LNCAP (cell line): ENCODE data around the gene ZFP62.

Experiments
- TF ChIP-seq, protein P1 (sequence below): fragments of 450-650 bp; IDR thresholded peaks from 2 replicates; pipeline ENCODE4 v1.5.1; 2017; ENCODE audit warnings: mild to moderate bottlenecking

Gene ZFP62

DNA sequence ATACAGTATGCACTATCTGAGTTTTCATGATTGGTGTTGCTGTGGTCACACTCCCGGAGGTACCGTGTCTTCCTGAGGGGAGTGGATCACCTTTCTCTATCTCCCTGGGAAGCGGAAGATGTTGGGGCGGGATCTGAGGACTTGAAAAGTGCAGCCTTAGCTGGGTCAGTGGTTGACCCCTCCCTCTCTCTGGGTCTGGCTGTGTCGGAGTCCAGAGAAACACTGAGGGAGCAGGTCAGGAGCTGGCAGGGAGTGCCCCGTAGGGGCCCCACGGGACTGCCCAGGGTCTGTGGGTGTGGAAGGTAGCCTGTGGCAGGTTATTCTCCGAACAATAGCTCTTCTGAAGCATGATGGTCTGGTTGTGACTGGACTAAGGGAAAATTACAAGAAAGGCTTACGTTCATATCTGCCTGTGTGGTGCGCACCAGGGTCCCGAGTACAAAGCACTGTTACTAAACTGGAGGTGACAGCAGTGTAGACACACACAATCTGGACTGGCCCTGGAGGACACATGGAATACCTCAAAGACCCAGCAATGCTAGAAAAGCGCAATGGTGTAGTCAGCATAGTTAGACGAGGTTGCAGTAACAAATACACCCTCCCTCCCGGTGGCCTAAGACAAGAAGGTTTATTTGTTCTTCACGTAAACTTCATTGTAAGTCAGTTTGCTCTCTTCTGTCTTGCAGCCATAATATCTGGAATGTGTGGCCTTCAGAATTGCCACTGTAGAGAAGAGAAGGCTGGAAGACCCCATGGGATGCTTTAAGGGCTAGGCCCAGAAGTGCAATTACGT, 9.4 kb upstream of the ZFP62 start:
- TF ChIP-seq, protein P1, sequence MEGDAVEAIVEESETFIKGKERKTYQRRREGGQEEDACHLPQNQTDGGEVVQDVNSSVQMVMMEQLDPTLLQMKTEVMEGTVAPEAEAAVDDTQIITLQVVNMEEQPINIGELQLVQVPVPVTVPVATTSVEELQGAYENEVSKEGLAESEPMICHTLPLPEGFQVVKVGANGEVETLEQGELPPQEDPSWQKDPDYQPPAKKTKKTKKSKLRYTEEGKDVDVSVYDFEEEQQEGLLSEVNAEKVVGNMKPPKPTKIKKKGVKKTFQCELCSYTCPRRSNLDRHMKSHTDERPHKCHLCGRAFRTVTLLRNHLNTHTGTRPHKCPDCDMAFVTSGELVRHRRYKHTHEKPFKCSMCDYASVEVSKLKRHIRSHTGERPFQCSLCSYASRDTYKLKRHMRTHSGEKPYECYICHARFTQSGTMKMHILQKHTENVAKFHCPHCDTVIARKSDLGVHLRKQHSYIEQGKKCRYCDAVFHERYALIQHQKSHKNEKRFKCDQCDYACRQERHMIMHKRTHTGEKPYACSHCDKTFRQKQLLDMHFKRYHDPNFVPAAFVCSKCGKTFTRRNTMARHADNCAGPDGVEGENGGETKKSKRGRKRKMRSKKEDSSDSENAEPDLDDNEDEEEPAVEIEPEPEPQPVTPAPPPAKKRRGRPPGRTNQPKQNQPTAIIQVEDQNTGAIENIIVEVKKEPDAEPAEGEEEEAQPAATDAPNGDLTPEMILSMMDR: no peak

DNA sequence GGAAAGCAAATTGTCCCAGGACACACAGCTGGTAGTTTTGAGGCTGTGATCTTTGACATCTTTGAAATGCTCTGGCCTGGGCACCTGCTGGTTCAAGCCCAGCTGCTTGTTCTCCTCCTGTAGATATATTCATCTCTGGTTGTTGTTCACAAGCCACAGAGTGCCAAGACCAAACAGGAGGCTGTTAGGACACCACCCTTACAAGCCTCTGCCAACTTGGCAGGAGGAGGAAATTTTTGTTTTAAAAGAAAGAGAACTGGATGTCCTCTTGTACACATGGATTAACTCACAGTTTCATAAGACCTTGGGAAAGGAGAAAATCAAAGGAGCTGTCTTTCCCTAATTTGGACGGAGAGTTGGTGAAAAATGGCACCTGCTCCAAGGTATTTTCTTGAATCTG, 8.5 kb upstream of the ZFP62 start:
- TF ChIP-seq, protein P1: no peak

DNA sequence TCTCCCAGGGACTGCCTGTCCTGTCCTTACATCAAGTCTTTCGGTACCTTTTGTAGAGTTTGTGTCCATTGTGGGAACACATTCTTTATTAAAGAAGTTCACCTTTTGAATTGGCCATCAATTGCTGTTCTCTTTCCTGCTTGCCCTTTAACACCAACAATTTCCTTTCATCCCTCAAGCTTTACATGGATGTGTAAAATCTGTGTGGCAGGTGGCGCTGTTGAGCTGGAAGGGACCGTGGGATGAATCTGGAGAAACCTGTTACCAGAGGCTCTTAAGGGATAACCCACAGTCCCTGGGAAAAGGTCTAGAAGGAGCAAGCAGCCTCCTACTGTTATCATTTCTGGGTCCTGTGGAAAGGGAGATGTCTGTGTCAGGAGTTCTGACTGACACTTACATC, 7.9 kb upstream of the ZFP62 start:
- TF ChIP-seq, protein P1: peak; percentile 86

- TF ChIP-seq, protein P1: no peak
Measured at GRCh38 chr5:180866985-180867384, 5.9 kb upstream of the ZFP62 start.

GRCh38 chr5:180865981-180866695, 5.1 kb upstream of the ZFP62 start:
- TF ChIP-seq, protein P1: no peak

- TF ChIP-seq, protein P1: no peak
Measured at GRCh38 chr5:180862645-180863044, 1.6 kb upstream of the ZFP62 start.

DNA sequence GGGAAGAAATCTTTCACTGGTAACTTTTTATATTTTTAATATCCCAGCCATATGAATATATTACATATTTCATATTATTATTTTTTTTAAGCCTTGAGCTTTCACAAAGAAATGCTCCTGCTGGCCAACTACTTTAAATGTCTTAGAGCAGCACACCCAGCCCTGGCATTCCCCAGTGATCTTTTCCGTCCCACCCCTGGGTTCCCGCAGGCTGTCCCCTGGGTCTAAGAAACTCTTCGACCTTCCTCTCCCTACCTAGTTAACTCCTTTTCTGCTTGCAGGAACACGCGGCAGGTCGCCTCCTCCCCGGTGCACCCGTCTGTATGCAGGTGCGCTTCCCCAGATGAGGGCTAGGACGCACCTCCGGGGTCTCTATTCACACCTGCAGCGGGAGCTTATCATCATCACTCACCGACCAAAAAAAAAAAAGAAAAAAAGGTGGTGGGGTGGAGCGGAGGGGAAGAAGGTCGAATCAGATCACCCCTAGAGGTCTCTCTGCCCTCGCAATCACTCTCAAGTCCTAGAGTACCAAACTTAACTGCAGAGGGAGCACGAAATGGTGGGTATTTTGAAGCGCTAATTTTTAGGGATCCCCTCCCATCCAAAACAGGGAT, 696 bp downstream of the ZFP62 start:
- TF ChIP-seq, protein P1: peak; percentile 42; the same call in 1 of the 2 replicates
